ENCODE measurements around the gene EMP2.

EMP2 gene

DNA sequence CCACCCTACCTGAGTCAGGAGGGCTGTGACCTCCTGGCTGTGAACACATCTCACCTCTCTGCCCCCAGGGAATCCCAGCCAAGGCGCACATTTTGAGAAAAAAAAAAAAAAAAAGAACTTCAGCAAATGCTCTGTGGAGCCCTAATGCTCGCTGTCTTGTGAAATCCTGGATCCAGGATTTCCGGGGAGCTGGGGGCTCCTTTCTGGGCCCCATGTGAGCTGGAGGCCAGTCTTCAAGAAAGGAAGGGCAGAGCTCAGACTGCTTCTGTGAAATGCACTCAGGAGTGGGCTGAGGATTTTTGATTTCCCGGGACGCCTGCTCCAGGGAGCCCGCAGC lies 36.0 kb upstream of the EMP2 start:
- DNase-seq = no peak
- POLR2A ChIA-PET = no interaction called here
- CTCF ChIA-PET = no interaction called here

DNA sequence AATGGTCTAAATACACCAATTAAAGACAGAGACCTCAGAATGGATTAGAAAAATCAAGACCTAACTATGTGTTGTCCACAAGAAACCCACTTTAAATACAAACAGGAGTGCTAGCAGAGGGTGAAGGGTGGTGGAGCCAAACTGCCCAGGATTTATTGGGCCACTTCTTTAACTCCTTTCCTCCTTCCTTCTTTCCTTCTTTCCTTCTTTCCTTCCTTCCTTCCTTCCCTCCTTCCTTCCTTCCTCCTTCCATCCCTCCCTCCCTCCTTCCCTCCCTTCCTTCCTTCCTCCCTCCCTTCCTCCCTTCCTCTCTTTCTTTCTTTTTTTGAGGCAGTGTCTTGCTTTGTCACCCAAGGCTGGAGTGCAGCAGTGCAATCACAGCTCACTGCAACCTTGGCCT lies 34.3 kb upstream of the EMP2 start:
- Histone ChIP-seq H3K27me3 (replicated peaks in 2 of 5; ENCODE audit: control insufficient read depth in 4 of 5, insufficient read depth in 5 of 5, low read length in 4 of 5) (peaks cover 0 to 1% (median 0%) of the 10 kb centered on the region in 5 experiments), H3K36me3 (ENCODE audit: control insufficient read depth in 4 of 4, insufficient read depth in 4 of 4, low read length in 3 of 4) (no peaks in the 10 kb centered on the region), H3K4me1 (ENCODE audit: control extremely low read depth in 1 of 4, control insufficient read depth in 4 of 4, insufficient read depth in 4 of 4, low read length in 3 of 4) (peaks cover 0 to 10% (median under 1%) of the 10 kb centered on the region in 4 experiments), H3K27ac (ENCODE audit: insufficient read depth in 1 of 2, low read depth in 1 of 2, low read length in 2 of 2, poor library complexity in 1 of 2, severe bottlenecking in 2 of 2) (no peak overlapping the region), H3K9me3 (ENCODE audit: control extremely low read depth in 1 of 5, control insufficient read depth in 4 of 5, insufficient read depth in 2 of 5, low read depth in 1 of 5, low read length in 4 of 5) (no peaks in the 10 kb centered on the region), H3K4me3 (ENCODE audit: control insufficient read depth in 1 of 7, extremely low read depth in 1 of 7, insufficient read depth in 4 of 7, low read depth in 2 of 7, low read length in 6 of 7) (no peak overlapping the region)
- POLR2A ChIA-PET = no interaction called here
- CTCF ChIA-PET = no interaction called here
- no peak for DNase-seq

More for the DNA sequence above, 36.0 kb upstream of the EMP2 start:
- H3K27ac ChIP-seq (ENCODE audit: insufficient read depth in 1 of 2, low read depth in 1 of 2, low read length in 2 of 2, poor library complexity in 1 of 2, severe bottlenecking in 2 of 2) = no peak overlapping the region
- no peaks in the 10 kb centered on the region for H3K9me3 ChIP-seq (ENCODE audit: control extremely low read depth in 1 of 5, control insufficient read depth in 4 of 5, insufficient read depth in 2 of 5, low read depth in 1 of 5, low read length in 4 of 5)
- 99% methylated on average over 6 of the region's 6 CpGs for WGBS (ENCODE audit: insufficient coverage)
- H3K36me3 ChIP-seq (ENCODE audit: control insufficient read depth in 4 of 4, insufficient read depth in 4 of 4, low read length in 3 of 4) = no peaks in the 10 kb centered on the region
- peaks cover 0 to 4% (median 0%) of the 10 kb centered on the region in 5 experiments for H3K27me3 ChIP-seq (replicated peaks in 2 of 5; ENCODE audit: control insufficient read depth in 4 of 5, insufficient read depth in 5 of 5, low read length in 4 of 5)
- H3K4me1 ChIP-seq (ENCODE audit: control extremely low read depth in 1 of 4, control insufficient read depth in 4 of 4, insufficient read depth in 4 of 4, low read length in 3 of 4) = peaks cover 0 to 15% (median 3%) of the 10 kb centered on the region in 4 experiments
- H3K4me3 ChIP-seq (ENCODE audit: control insufficient read depth in 1 of 7, extremely low read depth in 1 of 7, insufficient read depth in 4 of 7, low read depth in 2 of 7, low read length in 6 of 7) = no peak overlapping the region

DNA sequence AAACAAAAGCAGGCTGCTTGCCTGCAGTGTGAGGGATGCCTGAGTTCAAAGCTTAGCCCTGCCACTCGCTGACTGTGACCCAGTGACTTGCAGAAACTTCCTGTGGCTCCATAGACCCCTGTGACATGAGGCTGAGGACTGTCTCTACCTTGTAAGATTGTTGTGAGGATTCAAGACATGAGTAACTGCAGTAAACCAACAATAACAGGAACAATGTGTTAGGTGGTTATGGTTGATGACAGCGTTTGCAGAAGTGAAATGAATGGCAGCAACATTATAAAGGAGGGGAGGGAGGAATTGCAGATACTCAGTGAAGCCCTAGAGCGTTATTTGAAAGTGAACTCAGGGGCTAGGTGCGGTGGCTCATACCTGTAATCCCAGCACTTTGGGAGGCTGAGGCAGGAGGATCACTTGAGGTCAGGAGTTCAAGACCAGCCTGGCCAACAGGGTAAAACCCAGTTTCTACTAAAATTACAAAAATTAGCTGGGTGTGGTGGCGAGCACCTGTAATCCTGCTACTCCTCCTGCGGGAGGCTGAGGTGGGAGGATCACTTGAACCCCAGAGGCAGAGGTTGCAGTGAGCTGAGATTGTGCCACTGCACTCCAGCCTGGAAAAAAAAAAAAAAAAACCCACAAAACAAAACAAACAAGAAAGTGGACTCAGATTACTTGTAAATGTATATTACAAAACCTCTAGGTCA lies 33.5 kb upstream of the EMP2 start:
- Histone ChIP-seq H3K36me3 (ENCODE audit: control insufficient read depth in 4 of 4, insufficient read depth in 4 of 4, low read length in 3 of 4) (no peaks in the 10 kb centered on the region), H3K4me1 (ENCODE audit: control extremely low read depth in 1 of 4, control insufficient read depth in 4 of 4, insufficient read depth in 4 of 4, low read length in 3 of 4) (peaks cover 0 to 6% (median 0%) of the 10 kb centered on the region in 4 experiments), H3K27ac (ENCODE audit: insufficient read depth in 1 of 2, low read depth in 1 of 2, low read length in 2 of 2, poor library complexity in 1 of 2, severe bottlenecking in 2 of 2) (no peak overlapping the region), H3K27me3 (replicated peaks in 2 of 5; ENCODE audit: control insufficient read depth in 4 of 5, insufficient read depth in 5 of 5, low read length in 4 of 5) (no peaks in the 10 kb centered on the region), H3K9me3 (ENCODE audit: control extremely low read depth in 1 of 5, control insufficient read depth in 4 of 5, insufficient read depth in 2 of 5, low read depth in 1 of 5, low read length in 4 of 5) (no peaks in the 10 kb centered on the region), H3K4me3 (ENCODE audit: control insufficient read depth in 1 of 7, extremely low read depth in 1 of 7, insufficient read depth in 4 of 7, low read depth in 2 of 7, low read length in 6 of 7) (no peak overlapping the region)
- WGBS (ENCODE audit: insufficient coverage) = 60% methylated on average over 6 of the region's 6 CpGs
- DNase-seq = peak in 2 of 3 donors; percentile 62 to 78
- CTCF ChIA-PET = no interaction called here
- POLR2A ChIA-PET = interaction anchor here (0.6 kb wide), 1 partner anchor 82 kb away, joined by 7 read pairs; no protein-coding TSS in a partner anchor

DNA sequence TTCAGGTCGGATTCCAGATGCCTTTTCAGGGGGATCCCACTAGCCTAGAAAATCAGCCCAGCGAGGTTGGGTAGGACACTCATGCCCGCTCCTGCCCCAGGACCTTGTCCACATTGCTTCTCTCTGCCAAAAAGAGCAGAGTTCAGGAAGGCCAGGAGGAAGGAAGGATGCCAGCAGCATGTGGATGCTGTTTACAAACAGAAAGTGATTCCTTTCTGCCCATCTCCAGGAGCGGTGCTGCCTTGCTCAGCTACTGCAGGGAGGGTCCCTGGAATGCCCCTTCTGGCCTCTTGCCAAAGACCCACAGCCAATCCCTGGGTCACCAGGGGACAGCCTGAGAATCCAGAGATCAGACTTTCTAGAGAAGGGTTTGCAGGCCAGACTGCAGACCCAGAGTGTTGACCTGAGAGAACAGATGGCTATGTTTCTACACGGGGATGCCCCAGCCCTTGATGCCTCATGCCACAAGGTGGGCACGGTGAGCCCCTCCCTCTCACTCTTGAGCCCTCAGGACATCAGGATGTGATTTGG lies 32.3 kb upstream of the EMP2 start:
- POLR2A ChIA-PET = no interaction called here
- no peaks in the 10 kb centered on the region for H3K36me3 ChIP-seq (ENCODE audit: control insufficient read depth in 4 of 4, insufficient read depth in 4 of 4, low read length in 3 of 4)
- no peak overlapping the region for H3K4me3 ChIP-seq (ENCODE audit: control insufficient read depth in 1 of 7, extremely low read depth in 1 of 7, insufficient read depth in 4 of 7, low read depth in 2 of 7, low read length in 6 of 7)
- H3K27me3 ChIP-seq (replicated peaks in 2 of 5; ENCODE audit: control insufficient read depth in 4 of 5, insufficient read depth in 5 of 5, low read length in 4 of 5) = no peaks in the 10 kb centered on the region
- H3K4me1 ChIP-seq (ENCODE audit: control extremely low read depth in 1 of 4, control insufficient read depth in 4 of 4, insufficient read depth in 4 of 4, low read length in 3 of 4) = peaks cover 0 to 6% (median 0%) of the 10 kb centered on the region in 4 experiments
- CTCF ChIA-PET = no interaction called here
- DNase-seq = peak in 1 of 3 donors; percentile 22
- no peaks in the 10 kb centered on the region for H3K9me3 ChIP-seq (ENCODE audit: control extremely low read depth in 1 of 5, control insufficient read depth in 4 of 5, insufficient read depth in 2 of 5, low read depth in 1 of 5, low read length in 4 of 5)
- H3K27ac ChIP-seq (ENCODE audit: insufficient read depth in 1 of 2, low read depth in 1 of 2, low read length in 2 of 2, poor library complexity in 1 of 2, severe bottlenecking in 2 of 2) = no peak overlapping the region
- 58% methylated on average over 6 of the region's 6 CpGs for WGBS (ENCODE audit: insufficient coverage)

DNA sequence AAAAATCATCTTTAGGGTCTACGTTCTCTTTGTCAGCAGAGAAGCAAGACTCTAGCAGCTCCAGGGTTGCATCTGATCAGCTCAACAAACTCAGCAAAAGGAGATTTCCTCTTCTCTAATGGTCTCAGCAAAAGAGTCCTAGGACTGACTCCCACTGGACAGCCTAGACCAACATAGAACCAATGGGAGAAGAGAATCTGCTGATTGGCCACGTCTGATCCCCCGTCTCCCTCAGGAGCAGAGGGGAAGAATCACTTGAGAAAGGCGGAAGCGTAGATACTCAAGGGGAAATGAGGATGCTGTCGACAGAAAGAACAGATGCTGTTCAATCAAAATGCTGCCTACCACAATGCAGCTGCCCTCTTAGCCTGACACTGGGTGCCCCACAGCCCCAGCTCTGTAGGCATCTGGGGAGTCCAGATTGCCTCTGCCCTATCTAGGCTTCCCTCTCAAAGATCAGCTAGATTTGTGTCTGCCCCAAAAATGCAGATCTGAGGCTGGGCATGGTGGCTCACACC lies 31.5 kb upstream of the EMP2 start:
- ChIA-PET POLR2A (no interaction called here), CTCF (no interaction called here)
- no peaks in the 10 kb centered on the region for H3K27me3 ChIP-seq (replicated peaks in 2 of 5; ENCODE audit: control insufficient read depth in 4 of 5, insufficient read depth in 5 of 5, low read length in 4 of 5)
- H3K27ac ChIP-seq (ENCODE audit: insufficient read depth in 1 of 2, low read depth in 1 of 2, low read length in 2 of 2, poor library complexity in 1 of 2, severe bottlenecking in 2 of 2) = no peak overlapping the region
- no peaks in the 10 kb centered on the region for H3K36me3 ChIP-seq (ENCODE audit: control insufficient read depth in 4 of 4, insufficient read depth in 4 of 4, low read length in 3 of 4)
- WGBS (ENCODE audit: insufficient coverage) = 89% methylated on average over 5 of the region's 6 CpGs
- peaks cover 0 to 3% (median 0%) of the 10 kb centered on the region in 4 experiments for H3K4me1 ChIP-seq (ENCODE audit: control extremely low read depth in 1 of 4, control insufficient read depth in 4 of 4, insufficient read depth in 4 of 4, low read length in 3 of 4)
- H3K4me3 ChIP-seq (ENCODE audit: control insufficient read depth in 1 of 7, extremely low read depth in 1 of 7, insufficient read depth in 4 of 7, low read depth in 2 of 7, low read length in 6 of 7) = no peak overlapping the region
- H3K9me3 ChIP-seq (ENCODE audit: control extremely low read depth in 1 of 5, control insufficient read depth in 4 of 5, insufficient read depth in 2 of 5, low read depth in 1 of 5, low read length in 4 of 5) = no peaks in the 10 kb centered on the region
- DNase-seq = no peak

DNA sequence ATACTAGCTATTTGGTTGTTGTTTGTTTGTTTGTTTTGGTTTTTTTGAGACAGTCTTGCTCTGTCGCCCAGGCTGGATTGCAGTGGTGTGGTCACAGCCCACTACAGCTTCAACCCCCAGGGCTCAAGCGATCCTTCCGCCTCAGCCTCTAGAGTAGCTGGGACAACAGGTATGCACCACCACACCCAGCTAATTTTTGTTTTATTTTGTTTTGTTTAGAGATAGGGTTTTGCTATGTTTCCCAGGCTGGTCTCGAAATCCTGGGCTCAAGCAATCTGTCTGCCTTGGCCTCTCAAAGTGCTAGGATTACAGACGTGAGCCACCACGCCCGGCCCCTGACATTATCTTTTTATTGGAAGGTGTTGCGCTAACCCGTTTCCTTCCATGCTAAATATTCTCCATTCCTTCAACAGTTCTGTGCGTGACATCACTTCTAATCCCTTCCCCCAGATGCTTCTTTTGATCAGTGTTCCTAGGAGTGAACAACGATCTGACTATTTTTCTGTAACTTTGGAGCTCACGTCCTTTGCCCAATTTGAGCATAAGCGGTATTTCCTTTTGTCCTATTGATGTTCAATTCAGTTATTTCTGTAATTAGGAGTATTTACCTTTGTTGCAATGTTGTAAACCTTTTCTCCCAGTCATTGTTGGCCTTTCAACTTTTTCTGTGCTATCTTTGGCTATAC lies 30.2 kb upstream of the EMP2 start:
- ChIA-PET POLR2A (no interaction called here), CTCF (no interaction called here)
- 94% methylated on average over 8 of the region's 13 CpGs for WGBS (ENCODE audit: insufficient coverage)

DNA sequence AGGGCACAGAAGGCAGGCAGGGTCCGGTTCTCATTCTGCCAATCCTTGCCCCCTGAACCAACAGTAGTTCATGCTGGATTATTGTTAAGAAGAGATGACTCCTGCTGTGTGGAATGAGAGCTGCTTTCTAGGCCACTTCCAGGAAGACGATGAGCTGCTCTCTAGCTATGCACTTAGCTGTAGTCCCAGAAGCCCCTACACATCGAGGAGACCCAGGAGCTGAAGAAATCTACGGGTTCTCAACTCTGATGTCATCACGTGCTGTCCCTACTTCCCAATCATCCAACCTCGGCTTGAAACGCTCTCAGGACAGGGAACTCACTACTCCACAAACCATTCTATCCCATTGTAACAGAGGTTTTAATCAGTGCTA lies 29.0 kb upstream of the EMP2 start:
- no peak for DNase-seq
- peaks cover 0 to 3% (median 0%) of the 10 kb centered on the region in 4 experiments for H3K4me1 ChIP-seq (ENCODE audit: control extremely low read depth in 1 of 4, control insufficient read depth in 4 of 4, insufficient read depth in 4 of 4, low read length in 3 of 4)
- H3K9me3 ChIP-seq (ENCODE audit: control extremely low read depth in 1 of 5, control insufficient read depth in 4 of 5, insufficient read depth in 2 of 5, low read depth in 1 of 5, low read length in 4 of 5) = no peaks in the 10 kb centered on the region
- H3K4me3 ChIP-seq (ENCODE audit: control insufficient read depth in 1 of 7, extremely low read depth in 1 of 7, insufficient read depth in 4 of 7, low read depth in 2 of 7, low read length in 6 of 7) = no peak overlapping the region
- peaks cover 0 to 2% (median 0%) of the 10 kb centered on the region in 5 experiments for H3K27me3 ChIP-seq (replicated peaks in 2 of 5; ENCODE audit: control insufficient read depth in 4 of 5, insufficient read depth in 5 of 5, low read length in 4 of 5)
- ChIA-PET CTCF (interaction anchor here (0.6 to 0.8 kb wide), 2 partner anchors 10 to 21 kb away, joined by 3 to 4 read pairs; no protein-coding TSS in a partner anchor), POLR2A (no interaction called here)
- 96% methylated on average over 4 of the region's 7 CpGs for WGBS (ENCODE audit: insufficient coverage)
- no peak overlapping the region for H3K27ac ChIP-seq (ENCODE audit: insufficient read depth in 1 of 2, low read depth in 1 of 2, low read length in 2 of 2, poor library complexity in 1 of 2, severe bottlenecking in 2 of 2)
- H3K36me3 ChIP-seq (ENCODE audit: control insufficient read depth in 4 of 4, insufficient read depth in 4 of 4, low read length in 3 of 4) = no peaks in the 10 kb centered on the region

More for the DNA sequence above, 30.2 kb upstream of the EMP2 start:
- no peaks in the 10 kb centered on the region for H3K9me3 ChIP-seq (ENCODE audit: control extremely low read depth in 1 of 5, control insufficient read depth in 4 of 5, insufficient read depth in 2 of 5, low read depth in 1 of 5, low read length in 4 of 5)
- no peak overlapping the region for H3K27ac ChIP-seq (ENCODE audit: insufficient read depth in 1 of 2, low read depth in 1 of 2, low read length in 2 of 2, poor library complexity in 1 of 2, severe bottlenecking in 2 of 2)
- H3K4me3 ChIP-seq (ENCODE audit: control insufficient read depth in 1 of 7, extremely low read depth in 1 of 7, insufficient read depth in 4 of 7, low read depth in 2 of 7, low read length in 6 of 7) = no peak overlapping the region
- peaks cover 0 to 3% (median 0%) of the 10 kb centered on the region in 4 experiments for H3K4me1 ChIP-seq (ENCODE audit: control extremely low read depth in 1 of 4, control insufficient read depth in 4 of 4, insufficient read depth in 4 of 4, low read length in 3 of 4)
- H3K36me3 ChIP-seq (ENCODE audit: control insufficient read depth in 4 of 4, insufficient read depth in 4 of 4, low read length in 3 of 4) = no peaks in the 10 kb centered on the region
- peaks cover 0 to 2% (median 0%) of the 10 kb centered on the region in 5 experiments for H3K27me3 ChIP-seq (replicated peaks in 2 of 5; ENCODE audit: control insufficient read depth in 4 of 5, insufficient read depth in 5 of 5, low read length in 4 of 5)
- DNase-seq = no peak

Measured in common myeloid progenitor, CD34-positive (primary cell).